OCI-LY7 (cell line): Measurements from ENCODE around the gene SLC43A1. TPM values are rescaled to one million over a fixed set of nuclear protein-coding genes. Genes with fewer than 3 reads are reported as not detected.

Source experiments
- BruUV-seq: library from RNA; stranded (reverse); fragments of 400-500 nt; replicated peaks from 2 replicates; lab custom pipeline; 2021; lab: Mats Ljungman, UMichigan
- CTCF ChIA-PET: fragments of 300-600 bp; sonication (Branson Sonifier 250); formaldehyde crosslinking; loops from one replicate; lab custom pipeline; 2022; ENCODE audit warnings: antibody characterized with exemption; ENCODE audit not compliant: unreplicated experiment; lab: Charles Lee
- POLR2A ChIA-PET: fragments of 300-600 bp; sonication (Branson Sonifier 250); formaldehyde crosslinking; loops from one replicate; lab custom pipeline; 2022; ENCODE audit warnings: antibody characterized with exemption; lab: Charles Lee
- DNase-seq: peaks from one replicate; pipeline ENCODE4 v3.0.0-alpha.2; 2015; ENCODE audit warnings: low spot score
- H2AFZ ChIP-seq: fragments of 200-600 bp; sonication (generic), shearing (Covaris generic); 2 replicates; pipeline ENCODE4 v1.6.1; 2014; ENCODE audit warnings: mild to moderate bottlenecking, antibody characterized with exemption, low read length, moderate library complexity
- H3K27ac ChIP-seq: fragments of 200-600 bp; sonication (generic); 2 replicates; pipeline ENCODE4 v1.5.1; 2014; ENCODE audit warnings: mixed run types, low read depth, mild to moderate bottlenecking, moderate library complexity, low read length, inconsistent platforms; ENCODE audit not compliant: poor library complexity, severe bottlenecking
- H3K36me3 ChIP-seq: fragments of 200-600 bp; sonication (generic); 2 replicates; pipeline ENCODE4 v1.6.1; 2014; ENCODE audit warnings: mild to moderate bottlenecking, antibody characterized with exemption, low read length, moderate library complexity, mixed read lengths; ENCODE audit not compliant: insufficient read depth
- H3K4me1 ChIP-seq: fragments of 200-600 bp; sonication (generic); 2 replicates; pipeline ENCODE4 v1.5.1; 2014; ENCODE audit warnings: mild to moderate bottlenecking, low read length; ENCODE audit not compliant: insufficient read depth, poor library complexity, severe bottlenecking
- H3K4me2 ChIP-seq: fragments of 200-600 bp; sonication (generic); 2 replicates; pipeline ENCODE4 v1.6.1; 2014; ENCODE audit warnings: mild to moderate bottlenecking, low read length
- H3K4me3 ChIP-seq: fragments of 200-600 bp; sonication (generic); 2 replicates; pipeline ENCODE4 v1.5.1; 2014; ENCODE audit warnings: mild to moderate bottlenecking, low read depth, low read length; ENCODE audit not compliant: poor library complexity, severe bottlenecking
- H3K79me2 ChIP-seq: fragments of 200-600 bp; sonication (generic); 2 replicates; pipeline ENCODE4 v1.6.1; 2016; ENCODE audit warnings: low read depth, mild to moderate bottlenecking, low read length, moderate library complexity, mixed read lengths; ENCODE audit not compliant: insufficient read depth
- H3K9me2 ChIP-seq: fragments of 200-600 bp; sonication (generic); 2 replicates; pipeline ENCODE4 v1.6.1; 2016; ENCODE audit warnings: mild to moderate bottlenecking, low read length, mixed read lengths; ENCODE audit not compliant: insufficient read depth
- H3K9me3 ChIP-seq: fragments of 200-600 bp; sonication (generic); 2 replicates; pipeline ENCODE4 v1.6.1; 2014; ENCODE audit warnings: mild to moderate bottlenecking, mixed run types, low read length, mixed read lengths
- H4K20me1 ChIP-seq: fragments of 200-600 bp; sonication (generic); 2 replicates; pipeline ENCODE4 v1.6.1; 2014; ENCODE audit warnings: mild to moderate bottlenecking, antibody characterized with exemption, low read length, moderate library complexity, mixed read lengths; ENCODE audit not compliant: insufficient read depth
- CTCF ChIP-seq: fragments of 200-600 bp; sonication (generic); conservative IDR thresholded peaks from 2 replicates; pipeline ENCODE4 v1.5.1; 2014; ENCODE audit warnings: mild to moderate bottlenecking, antibody characterized with exemption, low read length, moderate library complexity, mixed read lengths
- EZH2phosphoT487 ChIP-seq: fragments of 200-600 bp; sonication (generic); IDR thresholded peaks from 2 replicates; pipeline ENCODE4 v1.6.1; 2018; ENCODE audit warnings: low read depth, borderline replicate concordance, mild to moderate bottlenecking, mixed run types, antibody characterized with exemption, low read length, moderate library complexity, mixed read lengths
- intact Hi-C: fragments of 100-400 bp; cut with micrococcal nuclease; formaldehyde crosslinking; loops from one replicate; pipeline ENCODE4 v1.10.0; 2022; ENCODE audit not compliant: unreplicated experiment
- total RNA-seq, 2 experiments: library from RNA; depleted of rRNA in 1 of 2; stranded (reverse); fragments of >200 nt in 1 of 2; shearing (Covaris generic) in 1 of 2; gene quantifications; 2 replicates each; pipeline ENCODE4 v1.2.3, GENCODE V29; 2014 to 2022

The SLC43A1 gene
- total RNA-seq, 2 experiments from 2014 or later = 61.1 to 78.6 TPM

- Histone ChIP-seq H3K4me1 (no peaks in the 10 kb centered on the region), H2AFZ (no peak overlapping the region), H3K79me2 (no peaks in the 10 kb centered on the region), H3K4me2 (no peak overlapping the region), H3K36me3 (no peaks in the 10 kb centered on the region), H3K9me2 (no peaks in the 10 kb centered on the region), H3K9me3 (no peaks in the 10 kb centered on the region), H3K4me3 (no peak overlapping the region), H4K20me1 (no peaks in the 10 kb centered on the region), H3K27ac (no peak overlapping the region)
- CTCF ChIA-PET = no interaction called here
- POLR2A ChIA-PET = no interaction called here
- no TSS peak for BruUV-seq
- TF ChIP-seq CTCF = no peak
- TF ChIP-seq EZH2phosphoT487 = no peak
- no peak for DNase-seq
- intact Hi-C loops = no loop called here
Measured at GRCh38 chr11:57438345-57439285, 76.9 kb downstream of the SLC43A1 start.

GRCh38 chr11:57436031-57436430 is 79.5 kb downstream of the SLC43A1 start:
- no peak overlapping the region for H3K27ac ChIP-seq
- DNase-seq = no peak
- intact Hi-C loops = no loop called here
- H3K79me2 ChIP-seq = no peaks in the 10 kb centered on the region
- H3K4me1 ChIP-seq = no peaks in the 10 kb centered on the region
- POLR2A ChIA-PET = no interaction called here
- H3K9me3 ChIP-seq = no peaks in the 10 kb centered on the region
- no peak for TF ChIP-seq EZH2phosphoT487
- TF ChIP-seq CTCF = no peak
- H3K4me3 ChIP-seq = no peak overlapping the region
- no peak overlapping the region for H3K4me2 ChIP-seq
- H3K9me2 ChIP-seq = no peaks in the 10 kb centered on the region
- no peak overlapping the region for H2AFZ ChIP-seq
- CTCF ChIA-PET = interaction anchor here (0.6 kb wide), 1 partner anchor 58 kb away, joined by 3 read pairs; no protein-coding TSS in a partner anchor
- BruUV-seq = no TSS peak
- H3K36me3 ChIP-seq = no peaks in the 10 kb centered on the region
- H4K20me1 ChIP-seq = no peaks in the 10 kb centered on the region
